T47D (cell line): Measurements from ENCODE around the gene HMX1.
A peak's percentile ranks its signal among the peaks of the same experiment; 100 is the strongest.

Source experiments
- DNase-seq, 2 experiments: peaks; one replicate each; pipeline versions ENCODE4 v3.0.0 to v3.0.0-alpha.2; 2011 to 2012; ENCODE audit warnings: low read depth in 1 of 2, low spot score in 1 of 2
- JUND ChIP-seq: IDR thresholded peaks from 2 replicates; pipeline ENCODE4 v1.6.1; 2012; ENCODE audit warnings: low read depth
- in situ Hi-C: cut with HindIII; loops from 2 replicates; pipeline ENCODE4 v1.10.0; 2016; ENCODE audit warnings: low sequenced_read_pairs, low pct_unique_long_range_greater_than_20kb

The HMX1 gene

DNA sequence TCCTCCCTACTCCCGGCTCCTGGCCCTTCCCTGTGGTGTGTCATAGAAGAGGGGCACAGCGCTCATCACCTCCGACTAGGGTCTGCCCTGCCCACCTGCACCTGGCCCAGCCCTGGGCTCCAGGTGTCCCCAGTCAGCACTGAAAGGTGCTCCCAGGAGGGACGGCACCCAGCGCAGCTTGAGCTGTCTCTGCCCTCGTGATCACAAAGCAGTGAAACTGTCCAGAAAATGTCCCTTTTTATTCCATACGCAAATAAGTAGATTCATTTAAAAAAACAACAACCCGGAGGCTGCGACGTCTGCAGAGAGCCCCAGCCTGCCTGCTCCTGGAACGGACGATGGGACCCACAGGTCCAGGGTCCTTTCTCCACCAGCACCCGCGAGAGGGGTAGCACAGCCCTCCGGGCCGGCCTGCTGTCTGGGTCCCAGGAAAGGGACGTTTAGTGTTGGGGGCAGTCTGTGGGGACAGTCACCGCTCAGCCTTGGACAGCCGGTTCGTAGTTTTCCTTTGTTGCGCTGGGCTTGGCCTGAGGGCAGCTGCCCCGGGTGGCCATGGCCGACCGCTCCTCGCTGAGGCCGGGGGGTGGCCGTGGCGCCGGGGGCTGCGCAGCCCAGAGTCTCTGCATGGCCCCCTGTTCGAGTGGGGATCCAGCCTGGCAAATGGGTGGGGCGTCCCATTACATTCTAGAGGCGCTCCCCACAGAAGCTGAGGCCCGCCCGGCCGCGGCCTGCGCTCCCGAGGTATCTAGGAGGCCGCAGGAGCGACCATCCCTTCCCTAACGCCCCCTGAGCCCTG lies 4.6 kb downstream of the HMX1 start:
- in situ Hi-C loops = no loop called here
- TF ChIP-seq JUND = no peak
- DNase-seq = no peak

DNA sequence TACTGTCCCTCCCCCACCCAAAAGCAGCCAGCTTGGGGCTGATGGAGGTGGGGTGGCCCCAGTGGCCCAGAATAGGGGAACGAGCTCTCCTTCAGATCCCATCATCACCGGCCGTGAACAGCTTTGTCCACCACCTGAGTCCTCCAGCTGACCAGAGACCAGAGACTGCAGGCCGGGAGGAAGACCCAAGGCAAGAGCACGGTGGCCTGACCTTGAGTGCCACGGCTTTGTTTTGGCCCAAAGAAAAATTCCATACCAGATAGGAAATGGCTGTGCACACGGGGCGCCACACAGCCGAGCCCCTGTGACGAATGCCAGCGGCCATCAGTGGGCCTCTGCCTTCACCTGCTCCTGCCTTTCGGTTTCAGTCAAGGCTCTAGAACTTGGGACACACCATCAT lies 5.2 kb downstream of the HMX1 start:
- in situ Hi-C loops = no loop called here
- DNase-seq = no peak
- TF ChIP-seq JUND = no peak

GRCh38 chr4:8865681-8866310 lies 5.8 kb downstream of the HMX1 start:
- no peak for TF ChIP-seq JUND
- DNase-seq = no peak
- in situ Hi-C loops = no loop called here

DNA sequence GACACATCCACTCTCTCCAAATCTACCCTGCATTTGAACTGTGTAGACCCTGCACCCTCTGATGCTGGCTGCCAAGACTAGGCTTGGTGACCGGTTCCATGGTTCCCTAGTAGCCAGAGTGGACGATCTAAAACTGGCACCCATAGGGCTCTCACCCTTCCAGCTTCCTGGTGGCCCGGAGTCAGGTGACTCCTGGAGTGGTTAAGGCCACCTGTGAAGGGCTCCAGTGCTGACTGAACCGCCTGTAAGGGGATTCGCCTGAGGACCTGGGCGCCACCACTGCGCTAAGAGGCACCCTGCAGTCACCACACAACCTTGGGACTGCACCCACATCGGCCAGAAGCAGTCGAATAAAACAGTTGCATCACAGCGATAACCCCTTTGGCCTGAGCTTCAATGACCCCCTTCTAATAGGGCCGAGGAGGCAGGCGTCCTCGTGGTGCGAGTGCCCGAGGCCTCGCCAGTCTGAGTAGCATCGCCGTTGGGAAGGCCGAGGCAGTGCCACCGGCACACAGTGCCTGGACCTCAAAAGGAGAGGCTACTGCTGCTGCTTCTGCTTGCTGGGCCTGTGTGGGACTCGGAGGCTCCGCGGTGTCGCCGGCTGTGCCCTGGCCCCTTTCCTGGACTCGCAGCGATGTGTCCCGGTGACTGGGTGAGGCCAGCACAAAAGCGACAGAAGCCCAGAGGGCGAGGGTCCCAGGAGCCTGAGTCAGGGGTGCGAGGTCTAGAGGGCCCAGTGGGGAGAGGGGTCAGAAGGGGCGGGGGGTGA lies 6.5 kb downstream of the HMX1 start:
- DNase-seq = no peak
- no peak for TF ChIP-seq JUND
- in situ Hi-C loops = no loop called here

DNA sequence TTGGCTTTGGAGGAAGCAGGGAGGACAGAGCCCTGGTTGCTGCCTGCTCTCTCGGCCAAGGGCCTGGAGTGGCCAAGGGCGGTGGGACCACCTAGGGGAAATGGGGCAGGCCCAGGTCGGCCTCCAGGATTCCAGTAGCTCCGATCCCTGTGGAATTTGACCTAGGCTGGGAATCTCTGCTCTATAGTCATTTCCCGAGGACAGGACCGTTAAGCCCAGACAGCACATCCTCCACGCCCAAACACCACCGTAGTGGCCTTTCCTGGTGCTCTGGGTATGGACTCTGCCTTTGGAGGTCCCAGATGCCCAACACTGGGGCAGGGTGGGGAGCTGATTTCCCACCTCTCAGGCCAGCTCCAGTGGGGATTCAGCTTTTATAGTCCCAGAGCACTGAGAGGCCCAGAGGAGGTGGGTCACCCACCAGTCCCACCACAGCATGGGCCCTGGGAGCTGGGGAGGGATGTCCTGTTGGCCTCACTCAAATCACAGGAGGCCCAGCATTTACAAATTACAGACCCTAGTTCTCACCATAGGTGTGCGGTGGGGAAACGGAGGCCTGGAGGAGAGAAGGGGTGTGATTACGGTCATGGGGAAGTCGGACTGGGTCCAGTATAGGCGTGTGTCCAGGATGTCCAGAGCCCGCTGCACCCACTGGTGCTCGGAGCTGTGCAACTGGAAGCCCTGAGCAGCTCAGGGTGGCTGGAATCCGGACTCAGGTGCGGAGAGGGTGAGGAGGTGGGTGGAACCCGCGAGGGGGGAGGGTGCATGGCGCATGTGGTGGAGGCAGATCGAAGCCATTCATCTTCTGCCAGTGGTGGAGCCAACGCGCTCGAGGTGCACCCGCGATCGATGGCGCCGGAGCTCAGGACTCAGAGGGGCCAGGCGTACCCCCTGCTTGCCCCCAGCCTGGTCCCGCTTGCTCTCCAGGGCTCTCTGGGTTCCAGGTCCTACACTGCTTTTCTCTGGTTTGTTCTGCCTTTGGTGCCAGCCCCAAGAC lies 7.7 kb downstream of the HMX1 start:
- no peak for DNase-seq
- no peak for TF ChIP-seq JUND
- in situ Hi-C loops = no loop called here

GRCh38 chr4:8862800-8863685 lies 8.6 kb downstream of the HMX1 start:
- no peak for TF ChIP-seq JUND
- DNase-seq = no peak
- in situ Hi-C loops = no loop called here

DNA sequence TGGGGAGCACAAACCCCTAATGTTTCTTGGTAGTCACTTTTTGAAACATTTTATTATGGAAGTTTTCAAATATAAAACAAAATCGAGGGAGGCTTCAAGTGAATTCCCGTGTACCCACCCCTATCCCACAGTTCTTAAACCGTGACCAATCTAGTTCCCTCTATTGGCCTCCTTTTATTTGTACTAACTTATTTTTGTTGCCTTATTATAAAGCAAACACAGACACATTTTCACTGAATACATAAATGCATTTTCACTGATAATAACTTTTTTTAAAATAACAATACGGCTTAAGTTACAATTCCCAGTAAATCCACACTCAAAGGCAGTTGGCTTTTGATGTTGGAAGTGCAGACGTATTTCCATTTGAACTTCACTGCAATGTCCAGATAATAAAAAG lies 9.3 kb downstream of the HMX1 start:
- no peak for TF ChIP-seq JUND
- no peak for DNase-seq
- in situ Hi-C loops = no loop called here

DNA sequence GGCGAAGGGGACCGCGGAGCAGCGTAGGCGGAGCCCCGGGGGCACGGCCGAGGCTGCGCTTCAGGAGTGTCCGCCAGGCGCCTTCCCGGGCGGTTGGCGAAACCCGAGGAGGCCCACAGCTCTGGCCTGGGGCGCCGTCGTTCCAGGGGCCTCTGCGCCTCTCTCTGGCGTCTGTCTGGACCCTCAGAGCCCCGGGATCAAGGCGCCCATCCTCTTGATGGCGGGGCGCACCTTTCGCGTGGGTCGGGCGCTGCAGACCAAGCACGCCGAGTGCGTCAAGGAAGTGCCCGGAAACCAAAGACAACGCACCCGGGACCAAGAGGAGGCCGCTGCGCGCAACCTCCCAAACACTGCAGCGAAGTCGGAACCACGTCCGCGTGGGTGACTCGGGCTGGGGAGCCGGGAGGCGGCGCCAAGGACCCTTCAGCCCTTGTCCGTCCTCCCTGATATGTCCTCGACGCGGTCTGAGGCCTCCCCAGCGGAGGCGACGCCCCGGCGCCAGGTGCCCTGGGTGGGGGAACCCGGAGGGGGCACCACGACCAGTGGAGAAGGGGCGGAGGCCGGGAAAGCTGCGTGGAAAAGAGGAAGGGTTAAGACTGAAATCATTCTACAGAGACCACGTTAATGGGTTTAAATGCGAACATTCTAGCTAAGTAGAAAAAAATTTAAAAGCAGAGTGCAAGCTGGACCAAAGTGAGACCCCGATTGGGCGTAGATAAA lies 9.9 kb downstream of the HMX1 start:
- in situ Hi-C loops = no loop called here
- peak in 1 of 2 experiments; percentile 70 for DNase-seq

GRCh38 chr4:8860892-8861575 lies 10.6 kb downstream of the HMX1 start:
- no peak for TF ChIP-seq JUND
- DNase-seq = peak; percentile 59 to 86
- in situ Hi-C loops = no loop called here

More for the DNA sequence above, 9.9 kb downstream of the HMX1 start:
- TF ChIP-seq JUND = no peak
